H1 (cell line): ENCODE measurements around the gene PSMB11. TPM values are rescaled to one million over a fixed set of nuclear protein-coding genes. Genes with fewer than 3 reads are reported as not detected.

ENCODE experiments used
- CTCF ChIA-PET: fragments of 300-600 bp; sonication (Branson Sonifier 250); formaldehyde crosslinking; loops from one replicate; lab custom pipeline; 2021; ENCODE audit not compliant: partially characterized antibody; lab: Charles Lee
- POLR2A ChIA-PET: fragments of 300-600 bp; sonication (Branson Sonifier 250); formaldehyde crosslinking; loops from one replicate; lab custom pipeline; 2021; ENCODE audit warnings: inconsistent platforms; ENCODE audit not compliant: partially characterized antibody; lab: Charles Lee
- DNase-seq, 2 experiments: peaks; one replicate each; pipeline versions ENCODE4 v3.0.0 to v3.0.0-alpha.2; 2010 to 2022; ENCODE audit warnings: low spot score in 2 of 2, low read depth in 1 of 2, mixed read lengths in 1 of 2
- FAIRE-seq: peaks from 2 replicates; lab custom pipeline; 2011; peaks lifted over from hg19 to GRCh38; lab: Jason Lieb, UNC
- H2AFZ ChIP-seq: 2 replicates; pipeline ENCODE4 v1.8.1; 2012; ENCODE audit warnings: low read length, inconsistent platforms
- H2AK5ac ChIP-seq: 2 replicates; pipeline ENCODE4 v1.6.1; 2013; ENCODE audit warnings: low read depth, low read length
- H2BK120ac ChIP-seq: replicated peaks from 2 replicates; pipeline ENCODE3; 2013; ENCODE audit warnings: low read depth, low read length, inconsistent platforms
- H2BK12ac ChIP-seq: 2 replicates; pipeline ENCODE4 v1.6.1; 2013; ENCODE audit warnings: low read depth, low read length
- H2BK15ac ChIP-seq: 2 replicates; pipeline ENCODE4 v1.6.1; 2013; ENCODE audit warnings: low read length
- H2BK20ac ChIP-seq: 2 replicates; pipeline ENCODE4 v1.6.1; 2013; ENCODE audit warnings: low read length
- H2BK5ac ChIP-seq: 2 replicates; pipeline ENCODE4 v1.6.1; 2013; ENCODE audit warnings: low read depth, low read length
- H3K14ac ChIP-seq: 2 replicates; pipeline ENCODE4 v1.6.1; 2013; ENCODE audit warnings: inconsistent platforms; ENCODE audit not compliant: insufficient read length
- H3K18ac ChIP-seq: 2 replicates; pipeline ENCODE4 v1.6.1; 2013; ENCODE audit warnings: low read length; ENCODE audit errors: extremely low read depth
- H3K23ac ChIP-seq: 2 replicates; pipeline ENCODE4 v1.6.1; 2013; ENCODE audit warnings: inconsistent platforms; ENCODE audit not compliant: insufficient read length
- H3K23me2 ChIP-seq: 2 replicates; pipeline ENCODE4 v1.6.1; 2013; ENCODE audit warnings: low read depth, low read length
- H3K27ac ChIP-seq: 2 replicates; pipeline ENCODE4 v1.6.1; 2011; ENCODE audit warnings: low read depth, low read length, inconsistent platforms
- H3K27me3 ChIP-seq, 4 experiments: replicated peaks in 1 of 4; 1 replicate in 1 of 4; 2 replicates in 3 of 4; pipeline versions ENCODE4 v1.6.1 to v1.8.1; 2011 to 2013; ENCODE audit warnings: low read length in 3 of 4, mild to moderate bottlenecking in 3 of 4, inconsistent platforms in 2 of 4, mixed read lengths in 2 of 4, moderate library complexity in 1 of 4; ENCODE audit not compliant: control insufficient read depth in 3 of 4, insufficient read depth in 3 of 4; ENCODE audit errors: extremely low read depth in 1 of 4
- H3K36me3 ChIP-seq, 4 experiments: 2 replicates each; pipeline versions ENCODE4 v1.6.1 to v1.8.1; 2011 to 2013; ENCODE audit warnings: mild to moderate bottlenecking in 4 of 4, low read length in 3 of 4, moderate library complexity in 2 of 4, control low read depth in 1 of 4, inconsistent platforms in 1 of 4; ENCODE audit not compliant: insufficient read depth in 4 of 4, control insufficient read depth in 2 of 4
- H3K4ac ChIP-seq: replicated peaks from 2 replicates; pipeline ENCODE3; 2013; ENCODE audit warnings: low read length, low read depth, mixed read lengths, inconsistent platforms; ENCODE audit not compliant: insufficient read length
- H3K4me1 ChIP-seq, 4 experiments: replicated peaks in 1 of 4; 1 replicate in 1 of 4; 2 replicates in 3 of 4; pipeline versions ENCODE4 v1.6.1 to v1.8.1; 2011 to 2013; ENCODE audit warnings: low read length in 3 of 4, inconsistent platforms in 2 of 4, mixed read lengths in 1 of 4; ENCODE audit not compliant: insufficient read depth in 4 of 4, control insufficient read depth in 3 of 4
- H3K4me2 ChIP-seq, 2 experiments: 2 replicates each; pipeline versions ENCODE4 v1.6.1 to v1.8.1; 2011 to 2013; ENCODE audit warnings: low read depth in 2 of 2, low read length in 2 of 2, control low read depth in 1 of 2, inconsistent platforms in 1 of 2, mild to moderate bottlenecking in 1 of 2; ENCODE audit not compliant: insufficient read depth in 1 of 2
- H3K4me3 ChIP-seq, 4 experiments: fragments of 200-600, 300-600 bp in 1 of 4; sonication (generic), shearing (Covaris generic), sonication (Bioruptor Twin) in 1 of 4; 2 replicates each; pipeline versions ENCODE4 v1.5.1 to v1.8.1; 2011 to 2016; ENCODE audit warnings: low read length in 4 of 4, low read depth in 3 of 4, control low read depth in 2 of 4, inconsistent platforms in 2 of 4, mild to moderate bottlenecking in 2 of 4, mixed read lengths in 1 of 4, moderate library complexity in 1 of 4; ENCODE audit not compliant: insufficient read depth in 2 of 4; ENCODE audit errors: extremely low read depth in 1 of 4
- H3K56ac ChIP-seq: replicated peaks from 2 replicates; pipeline ENCODE3; 2013; ENCODE audit warnings: low read depth, mild to moderate bottlenecking, mixed read lengths, low read length, inconsistent platforms; ENCODE audit not compliant: insufficient read length
- H3K79me1 ChIP-seq: 2 replicates; pipeline ENCODE4 v1.6.1; 2013; ENCODE audit warnings: low read depth, low read length, control low read depth
- H3K79me2 ChIP-seq, 2 experiments: 2 replicates each; pipeline versions ENCODE4 v1.6.1 to v1.8.1; 2012 to 2013; ENCODE audit warnings: low read length in 2 of 2, mild to moderate bottlenecking in 2 of 2, inconsistent platforms in 1 of 2; ENCODE audit not compliant: insufficient read depth in 2 of 2, control insufficient read depth in 1 of 2
- H3K9ac ChIP-seq, 4 experiments: replicated peaks in 1 of 4; 1 replicate in 1 of 4; 2 replicates in 3 of 4; pipeline versions ENCODE4 v1.6.1 to v1.8.1; 2011 to 2013; ENCODE audit warnings: low read depth in 3 of 4, low read length in 3 of 4, control low read depth in 2 of 4, mild to moderate bottlenecking in 2 of 4, moderate library complexity in 2 of 4, inconsistent platforms in 1 of 4; ENCODE audit errors: extremely low read depth in 1 of 4
- H3K9me3 ChIP-seq, 2 experiments: 2 replicates each; pipeline versions ENCODE4 v1.6.1 to v1.8.1; 2012 to 2013; ENCODE audit warnings: mild to moderate bottlenecking in 2 of 2, moderate library complexity in 2 of 2, control low read depth in 1 of 2, inconsistent platforms in 1 of 2, low read depth in 1 of 2, low read length in 1 of 2, mixed read lengths in 1 of 2; ENCODE audit not compliant: insufficient read depth in 2 of 2
- H4K20me1 ChIP-seq, 2 experiments: replicated peaks in 1 of 2; 2 replicates each; pipeline versions ENCODE3 to v1.8.1; 2011 to 2013; ENCODE audit warnings: inconsistent platforms in 2 of 2, low read length in 2 of 2, mild to moderate bottlenecking in 1 of 2; ENCODE audit not compliant: insufficient read depth in 2 of 2, control insufficient read depth in 1 of 2
- H4K5ac ChIP-seq: 2 replicates; pipeline ENCODE4 v1.6.1; 2013; ENCODE audit warnings: low read length, low read depth, mixed read lengths, inconsistent platforms; ENCODE audit not compliant: insufficient read length
- H4K8ac ChIP-seq: 2 replicates; pipeline ENCODE4 v1.8.0; 2013; ENCODE audit warnings: mild to moderate bottlenecking, moderate library complexity, low read length, inconsistent platforms; ENCODE audit not compliant: insufficient read depth; ENCODE audit errors: extremely low read depth
- H4K91ac ChIP-seq: replicated peaks from 2 replicates; pipeline ENCODE3; 2013; ENCODE audit warnings: low read length, mixed read lengths, inconsistent platforms; ENCODE audit not compliant: insufficient read length
- ATF2 ChIP-seq: IDR thresholded peaks from 2 replicates; pipeline ENCODE4 v1.6.1; 2012; ENCODE audit warnings: low read length, inconsistent platforms
- CTCF ChIP-seq, 3 experiments: IDR thresholded peaks; 1 replicate in 2 of 3; 2 replicates in 1 of 3; pipeline versions ENCODE4 v1.5.1 to v1.6.1; 2011; ENCODE audit warnings: low read length in 3 of 3, mild to moderate bottlenecking in 3 of 3, inconsistent platforms in 2 of 3, low read depth in 1 of 3, moderate library complexity in 1 of 3; ENCODE audit not compliant: insufficient read depth in 1 of 3; ENCODE audit errors: control extremely low read depth in 1 of 3
- POLR2AphosphoS5 ChIP-seq: IDR thresholded peaks from 2 replicates; pipeline ENCODE4 v1.6.1; 2011; ENCODE audit warnings: low read depth, low read length
- RAD21 ChIP-seq, 2 experiments: IDR thresholded peaks in 1 of 2; conservative IDR thresholded peaks in 1 of 2; 2 replicates each; pipeline ENCODE4 v1.6.1; 2011; ENCODE audit warnings: low read depth in 2 of 2, low read length in 2 of 2, improper control_type of control experiment in 1 of 2, inconsistent platforms in 1 of 2, mild to moderate bottlenecking in 1 of 2, moderate library complexity in 1 of 2
- WGBS, 2 experiments: shearing (Covaris generic) in 1 of 2; methylation state at CpG; one replicate each; pipeline versions ENCODE4 v1.1.6 to v1.1.7; 2013 to 2015; ENCODE audit warnings: low lambda C conversion rate in 2 of 2, mixed read lengths in 2 of 2, inconsistent platforms in 1 of 2, low coverage in 1 of 2, missing lambda C conversion rate in 1 of 2; ENCODE audit not compliant: insufficient replicate concordance in 2 of 2, insufficient coverage in 1 of 2, insufficient read length in 1 of 2; ENCODE audit errors: extremely low coverage in 1 of 2, missing lambda C conversion rate in 1 of 2; 5-methylcytosine and 5-hydroxymethylcytosine counted together
- polyA plus RNA-seq, 7 experiments: library from polyadenylated mRNA; depleted of rRNA in 3 of 7; stranded (reverse) in 5 of 7; unstranded in 2 of 7; fragments of >200 nt in 5 of 7; fragments of 200-250 nt in 2 of 7; gene quantifications; 1 replicate in 5 of 7; 2 replicates in 1 of 7; 4 replicates in 1 of 7; pipeline versions ENCODE4 v1.2.1 to v1.2.3, GENCODE V29; 2011 to 2013; ENCODE audit warnings: missing spikeins in 2 of 7, mixed read lengths in 2 of 7
- total RNA-seq: library from RNA; stranded (reverse); fragmentation: NEBNext Ultra II Directional; extraction: Animal tissue kit (Norgen Biotek cat#: 25700); gene quantifications from 2 replicates; pipeline ENCODE4 v1.2.1, GENCODE V29; 2021

The PSMB11 gene
- total and polyA plus RNA-seq, 2 of the 8 experiments (the other 6 are each of a cell fraction or from before 2014, with no cell fraction given): not detected

GRCh38 chr14:23076785-23077408 is 34.9 kb downstream of the PSMB11 start:
- DNase-seq: no peak
- H2BK15ac ChIP-seq: no peak overlapping the region
- 80% methylated on average over 5 of the region's 5 CpGs; no CpG with 5 or more reads in 1 of the 2 experiments for WGBS, 2 experiments
- no peaks in the 10 kb centered on the region for H3K27me3 ChIP-seq
- H3K56ac ChIP-seq: no peak overlapping the region
- H3K23me2 ChIP-seq: no peaks in the 10 kb centered on the region; the same call in 1 of the 2 replicates
- no peak overlapping the region for H2BK12ac ChIP-seq
- H3K4ac ChIP-seq: no peak overlapping the region
- H3K4me2 ChIP-seq: no peak overlapping the region
- H3K9ac ChIP-seq: no peak overlapping the region
- no peak overlapping the region for H2AFZ ChIP-seq
- H3K4me3 ChIP-seq: no peak overlapping the region
- no peak overlapping the region for H4K5ac ChIP-seq
- CTCF ChIA-PET: interaction anchor here (0.8 to 4.7 kb wide), 38 partner anchors 9 to 303 kb away, joined by 3 to 56 read pairs (median 4); partner anchors contain the start of genes ACIN1, C14orf119, PABPN1 and PSMB11
- no peaks in the 10 kb centered on the region for H3K79me1 ChIP-seq
- H2AK5ac ChIP-seq: no peak overlapping the region
- no peak overlapping the region for H3K23ac ChIP-seq
- H4K20me1 ChIP-seq: peaks cover 1 to 12% of the 10 kb centered on the region in 2 experiments
- H3K4me1 ChIP-seq: peaks cover under 1 to 10% (median 5%) of the 10 kb centered on the region in 4 experiments; a peak in 6 of 7 replicates
- peaks cover 34 to 83% (median 66%) of the 10 kb centered on the region in 4 experiments for H3K36me3 ChIP-seq
- no peak overlapping the region for H2BK20ac ChIP-seq
- POLR2A ChIA-PET: interaction anchor here (0.8 to 4.6 kb wide), 9 partner anchors 8 to 120 kb away, joined by 3 to 24 read pairs (median 4); partner anchors contain the start of genes ACIN1, C14orf119 and HAUS4
- H3K18ac ChIP-seq: no peak overlapping the region
- no peak overlapping the region for H4K91ac ChIP-seq
- no peak overlapping the region for H4K8ac ChIP-seq
- peaks cover 4 to 10% of the 10 kb centered on the region in 2 experiments; a peak in 1 of 4 replicates for H3K79me2 ChIP-seq
- TF ChIP-seq ATF2 (no peak), CTCF (IDR thresholded peaks at IDR 0.05; ENCODE audit: control extremely low read depth in 1 of 3, insufficient read depth in 1 of 3, low read depth in 1 of 3, low read length in 3 of 3) (peak in 2 of 3 experiments; percentile 51 to 61; a peak in 3 of 4 replicates), RAD21 (IDR thresholded peaks at IDR 0.05 in 1 of 2, conservative IDR thresholded peaks at IDR 0.05 in 1 of 2; ENCODE audit: low read depth in 2 of 2, low read length in 2 of 2) (peak; percentile 41 to 53), POLR2AphosphoS5 (no peak)
- H3K27ac ChIP-seq: no peak overlapping the region
- no peak overlapping the region for H2BK120ac ChIP-seq
- no peak overlapping the region for H2BK5ac ChIP-seq
- FAIRE-seq: peak; percentile 68
- H3K9me3 ChIP-seq: no peaks in the 10 kb centered on the region; a peak in 1 of 4 replicates
- no peak overlapping the region for H3K14ac ChIP-seq
